IMR-90 (cell line): ENCODE measurements around the gene PDHB.

ENCODE experiments used
- BHLHE40 ChIP-seq: fragments of 150-350 bp; IDR thresholded peaks from 2 replicates; pipeline ENCODE4 v1.6.1; 2016; ENCODE audit warnings: mild to moderate bottlenecking, low read depth, low read length
- CEBPB ChIP-seq: IDR thresholded peaks from 2 replicates; pipeline ENCODE4 v1.6.1; 2012; ENCODE audit warnings: low read depth, low read length, improper control_type of control experiment
- CTCF ChIP-seq: conservative IDR thresholded peaks from 2 replicates; pipeline ENCODE4 v1.5.1; 2012; ENCODE audit warnings: mild to moderate bottlenecking, low read depth, low read length, improper control_type of control experiment
- MAZ ChIP-seq: IDR thresholded peaks from 2 replicates; pipeline ENCODE4 v1.6.1; 2012; ENCODE audit warnings: low read depth, mild to moderate bottlenecking, low read length, improper control_type of control experiment, moderate library complexity, borderline replicate concordance
- NFE2L2 ChIP-seq: fragments of 150-350 bp; IDR thresholded peaks from 2 replicates; pipeline ENCODE4 v1.6.1; 2016; ENCODE audit warnings: low read depth, mild to moderate bottlenecking, low read length
- POLR2A ChIP-seq: IDR thresholded peaks from 2 replicates; pipeline ENCODE4 v1.6.1; 2012; ENCODE audit warnings: mild to moderate bottlenecking, low read depth, low read length
- RAD21 ChIP-seq: IDR thresholded peaks from 2 replicates; pipeline ENCODE4 v1.6.1; 2012; ENCODE audit warnings: low read length, improper control_type of control experiment
- RCOR1 ChIP-seq: IDR thresholded peaks from 2 replicates; pipeline ENCODE4 v1.6.1; 2012; ENCODE audit warnings: mild to moderate bottlenecking, low read length, improper control_type of control experiment; ENCODE audit not compliant: insufficient replicate concordance
- USF2 ChIP-seq: fragments of 150-350 bp; IDR thresholded peaks from 2 replicates; pipeline ENCODE4 v1.6.1; 2017; ENCODE audit warnings: mild to moderate bottlenecking, antibody characterized with exemption, low read length, low read depth

GRCh38 chr3:58404396-58404795, 29.2 kb downstream of the PDHB start:
- TF ChIP-seq CTCF (no peak), BHLHE40 (no peak), NFE2L2 (no peak), RAD21 (no peak), POLR2A (no peak), USF2 (no peak), RCOR1 (no peak), MAZ (no peak), CEBPB (no peak)
